C4-2B (cell line): ENCODE data around the gene WNT11.

Source experiments
- H3K27ac ChIP-seq: fragments of 450-650 bp; 2 replicates; pipeline ENCODE4 v1.5.1; 2017
- ZFX ChIP-seq: fragments of 450-650 bp; IDR thresholded peaks from 2 replicates; pipeline ENCODE4 v1.6.1; 2017
- TF ChIP-seq, protein P1 (sequence below): fragments of 450-650 bp; conservative IDR thresholded peaks from 2 replicates; pipeline ENCODE4 v1.5.1; 2017; ENCODE audit warnings: mild to moderate bottlenecking

The WNT11 gene

DNA sequence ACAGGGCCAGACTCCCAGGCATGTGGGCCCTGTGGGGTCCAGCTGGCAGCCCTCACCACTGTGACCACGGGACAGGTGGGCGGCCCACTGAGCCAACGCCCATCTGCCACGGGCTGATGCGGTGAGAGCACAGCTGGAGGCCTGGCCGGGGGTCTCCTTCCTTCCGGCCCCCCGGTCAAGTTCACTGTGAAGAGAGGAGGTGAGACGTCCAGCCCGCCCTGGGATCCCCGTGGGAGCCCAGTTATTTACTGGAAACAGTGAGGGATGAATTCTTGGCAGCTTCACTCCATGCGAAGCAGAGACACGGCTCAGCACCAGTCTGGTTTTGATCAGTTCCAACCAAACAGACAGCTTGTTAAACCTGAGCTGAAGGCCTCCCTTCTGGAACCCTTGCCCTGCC lies 38.7 kb downstream of the WNT11 start:
- no peak overlapping the region for H3K27ac ChIP-seq
- TF ChIP-seq ZFX, result no peak
- TF ChIP-seq, protein P1, sequence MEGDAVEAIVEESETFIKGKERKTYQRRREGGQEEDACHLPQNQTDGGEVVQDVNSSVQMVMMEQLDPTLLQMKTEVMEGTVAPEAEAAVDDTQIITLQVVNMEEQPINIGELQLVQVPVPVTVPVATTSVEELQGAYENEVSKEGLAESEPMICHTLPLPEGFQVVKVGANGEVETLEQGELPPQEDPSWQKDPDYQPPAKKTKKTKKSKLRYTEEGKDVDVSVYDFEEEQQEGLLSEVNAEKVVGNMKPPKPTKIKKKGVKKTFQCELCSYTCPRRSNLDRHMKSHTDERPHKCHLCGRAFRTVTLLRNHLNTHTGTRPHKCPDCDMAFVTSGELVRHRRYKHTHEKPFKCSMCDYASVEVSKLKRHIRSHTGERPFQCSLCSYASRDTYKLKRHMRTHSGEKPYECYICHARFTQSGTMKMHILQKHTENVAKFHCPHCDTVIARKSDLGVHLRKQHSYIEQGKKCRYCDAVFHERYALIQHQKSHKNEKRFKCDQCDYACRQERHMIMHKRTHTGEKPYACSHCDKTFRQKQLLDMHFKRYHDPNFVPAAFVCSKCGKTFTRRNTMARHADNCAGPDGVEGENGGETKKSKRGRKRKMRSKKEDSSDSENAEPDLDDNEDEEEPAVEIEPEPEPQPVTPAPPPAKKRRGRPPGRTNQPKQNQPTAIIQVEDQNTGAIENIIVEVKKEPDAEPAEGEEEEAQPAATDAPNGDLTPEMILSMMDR, result no peak

DNA sequence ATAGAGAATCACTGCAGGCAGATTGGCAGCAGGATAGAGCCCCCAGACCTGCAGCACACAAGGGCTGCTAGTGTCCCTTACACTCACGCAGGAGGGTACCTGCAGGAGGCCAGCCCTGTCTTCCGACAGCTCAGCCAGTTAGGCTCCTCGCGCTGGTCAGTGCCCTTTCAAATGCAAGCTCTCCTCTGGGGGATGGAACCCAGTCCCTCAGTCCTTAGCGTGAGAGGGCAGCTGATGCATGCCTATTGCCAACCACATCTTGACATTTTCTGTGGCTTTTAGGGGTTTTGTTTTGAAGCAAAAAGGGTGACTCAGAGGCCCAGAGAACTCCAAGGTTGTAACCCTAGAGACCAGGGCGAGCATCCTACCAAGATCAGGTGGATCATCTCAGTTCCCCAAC lies 40.0 kb downstream of the WNT11 start:
- H3K27ac ChIP-seq, result no peak overlapping the region
- TF ChIP-seq, protein P1, result no peak
- TF ChIP-seq ZFX, result no peak

DNA sequence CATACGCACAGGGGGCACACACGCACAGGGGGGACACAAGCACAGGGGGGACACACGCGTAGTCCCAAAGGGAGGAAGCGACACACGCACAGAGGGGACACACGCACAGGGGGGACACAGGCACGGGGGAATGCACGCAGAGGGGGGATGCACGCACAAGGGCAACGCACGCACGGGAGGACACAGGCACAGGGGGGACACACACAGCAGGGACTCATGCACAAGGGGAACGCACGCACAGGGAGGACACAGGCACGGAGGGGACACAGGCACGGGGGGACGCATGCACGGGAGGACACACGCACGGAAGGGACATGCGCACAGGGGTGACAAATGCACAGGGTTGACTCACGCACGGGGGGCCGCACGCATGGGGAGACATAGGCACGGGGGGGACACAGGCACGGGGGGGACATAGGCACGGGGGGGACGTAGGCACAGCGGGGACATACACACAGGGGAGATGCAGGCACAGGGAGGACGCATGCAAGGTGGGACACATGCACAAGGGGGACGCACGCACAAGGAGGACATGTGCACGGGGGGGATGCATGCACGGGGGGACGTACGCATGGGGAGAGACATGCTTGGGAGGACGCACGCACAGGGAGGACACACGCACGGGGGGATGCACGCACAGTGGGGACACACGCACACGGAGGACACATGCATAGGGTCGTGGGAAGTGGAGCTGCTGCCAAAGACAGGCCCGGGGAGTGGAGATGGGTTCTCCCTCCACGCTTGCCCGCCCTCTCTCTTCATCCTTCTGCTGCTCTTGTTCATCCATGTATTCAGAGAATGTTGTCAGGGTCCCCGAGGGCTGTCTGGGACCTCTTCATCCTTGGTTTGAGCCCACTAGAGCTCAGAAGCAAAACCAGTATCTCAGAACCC lies 41.2 kb downstream of the WNT11 start:
- TF ChIP-seq, protein P1, result no peak
- no peak for TF ChIP-seq ZFX
- no peak overlapping the region for H3K27ac ChIP-seq

DNA sequence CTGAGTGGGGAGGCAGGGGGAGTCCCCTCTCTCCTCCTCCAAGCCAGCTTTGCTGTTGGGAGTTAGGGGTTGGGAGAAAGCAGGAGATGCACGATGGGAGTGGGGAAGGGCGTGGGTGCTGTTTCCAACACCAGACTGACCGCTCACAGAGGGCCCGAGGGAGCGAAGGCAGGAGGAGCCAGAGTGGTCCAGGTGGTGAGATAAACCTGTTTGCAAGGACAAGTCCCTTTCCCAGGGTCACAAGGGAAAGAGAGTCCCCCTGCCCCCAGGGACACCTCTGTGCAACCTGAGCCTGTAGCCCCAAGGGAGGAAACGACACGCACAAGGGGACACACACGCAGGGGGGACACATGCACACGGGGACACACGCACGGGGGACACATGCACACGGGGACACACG lies 42.2 kb downstream of the WNT11 start:
- H3K27ac ChIP-seq, result no peak overlapping the region
- TF ChIP-seq, protein P1, result no peak
- no peak for TF ChIP-seq ZFX

DNA sequence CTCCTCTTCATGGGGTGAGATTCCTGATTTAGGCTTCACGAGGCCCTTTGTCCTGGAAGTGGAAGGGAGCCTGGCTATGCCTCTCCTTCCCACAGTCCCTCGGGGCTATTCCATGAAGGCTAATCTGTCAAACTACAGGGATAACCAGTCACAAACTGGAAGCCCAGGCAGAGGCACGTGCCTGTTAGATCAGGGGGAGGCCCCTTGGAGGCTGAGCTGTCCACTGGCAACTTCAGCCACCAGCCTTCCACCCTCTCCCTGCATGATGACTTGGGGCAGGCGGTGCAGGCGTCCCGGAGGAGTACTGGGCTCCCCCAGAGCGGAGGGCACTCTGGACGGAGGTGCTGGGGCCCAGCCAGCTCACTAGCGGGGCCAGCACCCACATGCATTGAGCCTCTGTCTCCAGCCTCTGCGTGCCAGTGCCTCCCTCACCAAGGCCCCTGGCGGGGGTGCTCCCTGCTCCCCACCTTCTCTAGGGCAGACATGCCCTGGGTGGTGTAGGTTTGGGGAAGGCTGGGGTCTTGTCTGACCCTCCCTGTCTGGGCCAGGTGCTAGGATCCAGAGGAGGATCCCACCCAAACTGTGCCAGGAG lies 42.9 kb downstream of the WNT11 start:
- H3K27ac ChIP-seq, result no peak overlapping the region
- TF ChIP-seq, protein P1, result no peak
- TF ChIP-seq ZFX, result no peak

DNA sequence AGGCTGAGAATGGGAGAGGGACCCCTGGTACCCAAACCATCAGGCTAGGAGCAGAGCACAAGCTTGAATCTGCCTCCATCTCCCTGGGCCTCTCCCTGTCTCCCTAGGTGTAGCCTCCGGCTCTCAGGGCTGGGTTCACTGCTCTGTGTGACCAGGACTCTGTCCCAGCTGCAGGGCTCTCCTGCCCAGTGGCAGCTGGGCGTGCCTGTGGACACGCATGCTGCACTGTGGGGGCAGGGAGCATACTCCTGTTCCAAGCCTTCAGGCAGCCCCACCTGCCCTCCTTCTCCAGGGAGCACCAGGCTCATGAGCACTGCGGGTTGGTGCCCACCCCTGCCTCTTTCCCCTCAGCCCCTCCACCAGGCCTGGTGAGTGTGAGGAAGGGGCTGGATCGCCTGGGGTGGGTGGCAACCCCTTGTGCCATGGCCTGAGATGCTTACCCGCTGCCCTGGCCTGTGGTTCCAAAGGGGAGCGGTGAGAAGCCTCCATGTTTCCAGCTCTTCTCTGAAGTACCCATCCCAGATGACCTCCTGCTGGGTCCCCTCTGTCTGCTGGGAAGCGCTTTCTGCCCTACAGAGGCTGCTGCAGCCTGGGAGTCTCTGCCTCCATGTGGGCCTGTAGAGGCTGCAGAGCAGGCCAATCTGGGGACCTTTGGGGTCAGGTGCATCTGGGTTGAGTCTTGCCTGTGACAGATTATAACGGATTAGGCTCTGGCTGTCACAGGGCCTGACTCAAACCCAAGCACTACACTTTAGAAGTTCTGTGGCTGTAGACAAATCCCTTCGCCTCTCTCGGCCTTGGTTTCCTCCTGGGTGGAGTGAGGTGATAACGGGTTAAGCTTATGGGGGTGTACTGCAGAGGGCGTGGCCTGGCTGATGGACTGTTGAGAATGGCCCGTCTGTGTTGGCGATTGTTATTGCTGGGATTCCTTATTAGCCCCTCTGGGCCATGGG lies 43.7 kb downstream of the WNT11 start:
- TF ChIP-seq, protein P1, result no peak
- no peak for TF ChIP-seq ZFX
- no peak overlapping the region for H3K27ac ChIP-seq
